Measurements from ENCODE around the gene DNALI1.

The DNALI1 gene

DNA sequence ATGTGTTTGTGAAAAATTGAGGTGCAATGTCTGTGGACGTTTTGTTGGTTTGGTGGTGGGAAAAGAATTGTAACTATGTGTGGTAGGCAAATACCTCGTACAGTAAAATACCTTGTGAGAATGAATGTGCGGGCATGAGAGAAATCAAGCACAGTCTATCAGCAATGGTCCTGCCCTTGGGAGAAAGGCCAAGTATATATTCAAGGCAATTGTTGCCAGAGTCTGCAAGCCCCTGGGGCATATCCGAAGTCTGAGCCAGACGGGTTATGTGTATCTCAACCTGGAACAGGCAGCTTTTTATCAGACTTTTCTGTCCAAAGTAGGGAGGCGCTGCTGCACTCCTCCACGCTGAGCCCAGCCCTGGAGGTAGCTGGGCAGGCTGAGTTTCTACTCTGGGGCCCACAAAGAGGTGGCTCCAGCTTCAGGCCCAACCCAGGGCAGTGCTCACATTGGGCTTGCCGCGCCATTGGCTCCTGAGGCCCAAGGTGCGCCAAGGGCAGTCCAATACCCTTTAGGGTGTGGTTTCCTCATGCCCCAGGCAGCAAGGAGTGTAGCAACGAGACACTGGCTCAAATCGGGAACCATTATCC, 48.4 kb downstream of the DNALI1 start:
- no peak for DNase-seq

DNA sequence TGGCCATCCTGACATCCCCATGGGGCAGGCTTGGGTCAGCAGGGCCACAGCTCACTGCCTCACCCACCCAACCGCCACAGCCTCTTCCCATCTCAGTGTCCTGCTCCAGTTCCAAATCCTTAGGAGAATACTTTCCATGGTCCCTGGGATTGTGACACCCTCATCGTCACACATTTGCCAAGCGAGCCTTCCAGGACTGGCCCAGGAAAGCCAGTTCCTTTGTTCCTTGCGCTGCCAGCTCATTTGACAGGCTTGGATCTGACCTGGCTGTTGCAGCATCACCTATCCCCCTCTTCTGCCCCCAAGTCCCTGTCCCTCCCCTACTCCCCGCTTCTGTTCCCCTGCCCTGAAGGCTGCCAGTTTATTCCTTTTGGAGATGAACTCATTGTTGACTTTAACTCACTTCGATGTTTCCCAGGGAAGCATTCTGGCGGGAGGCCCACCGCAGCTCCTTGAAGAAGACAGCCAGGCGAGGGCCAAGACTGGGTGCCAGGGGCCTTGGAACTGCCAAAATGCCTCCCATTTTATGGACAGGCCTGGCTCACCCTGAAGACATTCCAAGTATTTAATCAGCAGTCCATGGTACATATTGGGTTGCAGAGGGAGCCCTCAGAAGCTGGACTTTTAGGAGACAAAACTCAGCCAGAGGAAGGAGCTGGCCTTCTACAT, 49.2 kb downstream of the DNALI1 start:
- DNase-seq, result no peak

DNA sequence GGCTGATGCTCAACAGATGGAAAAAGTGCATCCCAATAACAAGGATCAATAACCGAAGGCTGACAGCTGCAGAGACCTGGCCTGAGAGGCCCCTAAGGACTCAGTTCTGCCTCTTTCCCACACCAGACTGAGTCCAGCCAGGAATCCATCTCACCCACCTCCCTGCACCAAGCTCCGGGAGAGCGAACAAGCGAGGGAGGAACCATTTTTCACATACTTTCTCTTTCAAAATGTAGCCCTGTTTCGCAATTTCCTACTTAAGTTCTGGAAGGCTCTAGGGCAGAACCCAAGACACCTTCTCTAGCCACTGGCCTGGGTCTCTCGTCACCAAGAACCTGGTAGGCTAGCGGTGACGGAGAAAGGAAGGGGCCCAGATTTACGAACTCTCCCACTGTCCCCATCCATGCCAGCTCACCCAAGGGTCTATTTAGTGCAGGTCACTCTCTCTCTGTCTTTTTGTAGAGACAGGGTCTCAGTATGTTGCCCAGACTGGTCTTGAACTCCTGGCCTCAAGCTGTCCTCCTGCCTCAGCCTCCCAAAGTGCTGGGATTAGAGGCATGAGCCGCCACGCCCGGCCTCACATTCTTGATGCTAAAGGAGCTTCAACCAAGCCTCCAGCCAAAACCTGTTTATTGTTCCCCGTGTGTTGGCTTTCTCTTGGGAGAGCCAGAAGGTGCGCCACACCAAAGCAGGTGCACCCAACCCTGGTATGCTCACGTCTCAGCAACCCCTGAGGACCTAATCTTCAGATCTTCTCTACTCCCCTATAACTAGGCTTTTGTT, 49.9 kb downstream of the DNALI1 start:
- DNase-seq, result no peak

DNA sequence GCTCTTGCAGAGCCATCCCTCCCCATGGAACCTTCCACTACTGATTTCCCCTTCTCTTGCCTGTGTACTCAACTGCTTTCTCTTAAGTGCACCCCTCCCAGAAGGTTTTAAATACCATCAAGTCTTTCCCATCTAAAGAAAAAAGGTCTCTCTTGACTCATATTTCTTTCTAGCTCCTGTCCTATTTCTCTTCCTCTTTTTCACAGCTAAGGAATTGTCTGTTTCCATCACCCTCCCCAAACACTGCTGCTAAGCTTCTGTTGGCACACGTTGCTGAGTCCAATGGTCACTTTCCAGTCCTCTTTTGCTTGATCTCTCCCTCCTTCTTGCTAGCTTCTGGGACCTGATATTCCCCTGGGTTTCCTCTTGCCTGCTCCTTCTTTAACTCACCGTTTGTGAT, 52.3 kb downstream of the DNALI1 start:
- DNase-seq, result no peak

DNA sequence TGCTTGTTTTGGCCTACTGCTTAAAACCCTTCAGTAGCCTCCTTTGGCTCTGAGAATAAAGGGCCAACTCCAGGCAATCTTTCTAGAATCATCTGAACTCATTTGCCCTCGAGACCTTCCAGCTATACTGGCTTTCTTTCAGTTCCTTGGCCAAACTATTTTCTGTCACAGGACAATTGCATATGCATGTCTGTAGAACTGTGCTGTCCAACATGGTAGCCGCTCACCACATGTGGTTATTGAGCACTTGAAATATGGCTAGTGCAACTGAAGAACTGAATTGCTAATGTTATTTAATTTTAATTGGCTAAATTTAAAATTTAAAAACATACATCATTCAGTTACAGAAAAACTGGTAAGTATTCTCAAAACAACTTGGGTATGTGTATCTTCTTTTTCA, 53.3 kb downstream of the DNALI1 start:
- DNase-seq, result no peak

DNA sequence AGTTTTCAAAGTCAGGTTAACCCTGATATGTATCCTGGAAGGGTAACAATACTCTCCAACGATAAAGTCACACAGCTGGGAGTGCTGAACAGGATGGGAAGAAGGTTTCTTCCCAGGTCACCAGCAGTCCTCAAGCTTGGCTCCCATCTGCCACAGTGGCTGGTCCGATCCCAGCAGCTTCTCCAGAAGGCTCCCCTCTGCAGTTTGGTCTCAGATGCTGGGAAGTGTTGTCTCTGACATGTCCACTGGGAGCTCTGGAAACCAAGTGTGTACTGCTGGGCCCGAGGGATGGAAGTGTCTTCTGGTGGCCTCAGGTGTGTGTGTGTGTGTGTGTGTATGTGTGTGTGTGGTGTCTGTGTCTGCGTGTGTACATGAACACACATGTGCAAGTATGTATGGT, 55.4 kb downstream of the DNALI1 start:
- DNase-seq, result no peak

DNA sequence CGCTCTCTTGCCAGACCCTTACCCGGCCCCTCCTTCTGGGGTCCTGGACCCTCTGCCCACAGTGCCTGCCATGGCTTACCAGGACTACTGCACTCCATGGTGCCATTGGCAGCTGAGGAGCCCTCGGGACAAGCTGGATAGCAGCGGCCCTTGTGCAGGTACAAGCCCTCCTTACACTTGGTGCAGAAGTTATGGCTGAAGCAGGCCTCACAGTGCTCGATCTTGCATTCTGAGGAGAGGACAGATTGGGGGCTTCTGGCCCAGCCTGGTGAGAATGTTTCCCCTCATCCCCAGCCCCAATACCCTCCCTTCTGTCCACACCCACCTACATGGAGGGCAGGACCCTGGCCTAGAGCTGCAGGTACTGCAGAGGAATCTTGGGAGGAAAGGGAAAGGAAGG, 57.4 kb downstream of the DNALI1 start:
- no peak for DNase-seq

DNA sequence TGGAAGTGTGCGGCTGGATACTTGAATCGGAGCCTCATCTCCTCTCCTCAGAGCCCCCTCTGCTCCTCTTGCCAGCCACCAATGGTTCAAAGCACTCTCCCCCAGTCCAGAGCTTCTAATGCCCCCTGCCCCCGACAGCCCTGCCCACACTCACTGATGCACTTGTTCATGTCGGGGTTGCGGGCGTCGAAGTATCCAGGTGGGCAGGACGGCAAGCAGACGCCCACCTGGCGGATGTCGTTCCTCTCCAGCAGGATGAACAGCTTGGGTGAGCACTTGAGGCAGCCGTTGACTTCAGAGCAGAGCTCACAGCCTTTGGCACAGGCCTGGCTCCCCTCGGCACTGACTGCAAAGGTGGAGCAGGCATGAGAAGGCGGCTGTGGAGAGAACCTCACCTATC, 59.6 kb downstream of the DNALI1 start:
- no peak for DNase-seq
